ENCODE results near the gene SSR4.

- TF ChIP-seq, protein P1, sequence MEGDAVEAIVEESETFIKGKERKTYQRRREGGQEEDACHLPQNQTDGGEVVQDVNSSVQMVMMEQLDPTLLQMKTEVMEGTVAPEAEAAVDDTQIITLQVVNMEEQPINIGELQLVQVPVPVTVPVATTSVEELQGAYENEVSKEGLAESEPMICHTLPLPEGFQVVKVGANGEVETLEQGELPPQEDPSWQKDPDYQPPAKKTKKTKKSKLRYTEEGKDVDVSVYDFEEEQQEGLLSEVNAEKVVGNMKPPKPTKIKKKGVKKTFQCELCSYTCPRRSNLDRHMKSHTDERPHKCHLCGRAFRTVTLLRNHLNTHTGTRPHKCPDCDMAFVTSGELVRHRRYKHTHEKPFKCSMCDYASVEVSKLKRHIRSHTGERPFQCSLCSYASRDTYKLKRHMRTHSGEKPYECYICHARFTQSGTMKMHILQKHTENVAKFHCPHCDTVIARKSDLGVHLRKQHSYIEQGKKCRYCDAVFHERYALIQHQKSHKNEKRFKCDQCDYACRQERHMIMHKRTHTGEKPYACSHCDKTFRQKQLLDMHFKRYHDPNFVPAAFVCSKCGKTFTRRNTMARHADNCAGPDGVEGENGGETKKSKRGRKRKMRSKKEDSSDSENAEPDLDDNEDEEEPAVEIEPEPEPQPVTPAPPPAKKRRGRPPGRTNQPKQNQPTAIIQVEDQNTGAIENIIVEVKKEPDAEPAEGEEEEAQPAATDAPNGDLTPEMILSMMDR (IDR thresholded peaks at IDR 0.05; ENCODE audit: low read depth, low read length, poor library complexity, severe bottlenecking) = no peak
- TF ChIP-seq EZH2phosphoT487 (IDR thresholded peaks at IDR 0.05; ENCODE audit: borderline replicate concordance, low read length) = no peak
Measured at GRCh38 chrX:153804621-153805020, 10.2 kb downstream of the SSR4 start.

Data from DOHH2 (cell line).